GM21381 (cell line): ENCODE data around the gene APOD.
A peak's percentile ranks its signal among the peaks of the same experiment; 100 is the strongest.

Source experiments
- ATAC-seq: cut with Tn5 transposase; IDR thresholded peaks from one replicate; pipeline ENCODE4 v1.9.1; 2021; ENCODE audit warnings: mild to moderate bottlenecking, moderate library complexity; ENCODE audit not compliant: unreplicated experiment

APOD gene

DNA sequence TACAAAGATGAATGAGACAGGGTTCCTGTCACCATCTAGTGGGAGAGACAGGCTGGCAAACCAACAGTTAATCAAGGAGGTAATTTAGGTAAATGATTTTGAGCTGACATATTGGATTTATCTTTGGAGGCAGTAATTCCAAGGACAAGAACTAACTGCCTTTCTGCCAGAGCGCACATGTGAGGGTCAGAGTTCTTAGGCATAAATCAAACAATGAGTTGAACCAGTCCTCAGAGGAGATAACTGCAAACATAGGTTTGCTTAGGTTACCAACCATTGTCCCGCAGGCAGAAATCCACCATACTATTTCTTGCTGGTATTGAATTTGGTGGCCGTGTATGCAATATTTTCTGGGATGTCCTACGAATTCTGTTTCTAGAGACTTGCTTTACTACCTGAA, 26.4 kb downstream of the APOD start:
- ATAC-seq, result no peak

DNA sequence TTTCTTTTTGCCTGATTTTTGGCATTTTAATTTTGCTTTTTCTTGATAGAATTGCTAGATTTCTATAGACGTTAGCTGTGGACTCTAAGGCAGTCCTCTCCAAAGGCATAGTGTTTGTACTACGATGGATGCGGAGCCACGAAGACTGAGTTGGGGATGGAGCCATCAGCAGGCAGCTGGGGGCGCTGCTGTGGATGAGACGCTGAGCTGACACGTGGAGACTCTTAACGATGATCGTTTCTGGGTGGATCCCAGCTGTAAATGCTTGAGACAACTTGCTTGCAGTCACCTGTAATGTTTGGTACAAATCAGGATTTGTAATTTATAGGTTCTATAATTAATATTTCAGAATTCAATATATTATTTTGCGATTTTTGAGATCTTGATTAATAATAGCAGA, 27.4 kb downstream of the APOD start:
- ATAC-seq, result no peak

GRCh38 chr3:195555110-195555509, 28.6 kb downstream of the APOD start:
- ATAC-seq, result no peak

DNA sequence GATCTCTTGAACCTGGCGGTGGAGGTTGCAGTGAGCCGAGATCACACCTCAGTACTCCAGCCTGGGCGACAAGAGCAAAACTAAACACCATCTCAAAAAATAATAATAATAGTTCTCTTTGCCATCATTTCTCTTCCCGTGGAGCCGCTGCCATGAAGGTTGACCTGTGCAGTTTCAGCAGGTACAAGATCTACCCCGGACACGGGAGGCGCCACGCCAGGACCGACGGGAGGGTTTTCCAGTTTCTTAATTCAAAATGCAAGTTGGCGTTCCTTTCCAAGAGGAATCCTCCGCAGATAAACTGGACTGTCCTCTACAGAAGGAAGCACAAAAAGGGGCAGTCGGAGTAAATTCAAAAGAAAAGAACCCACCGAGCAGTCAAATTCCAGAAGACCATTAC, 29.3 kb downstream of the APOD start:
- no peak for ATAC-seq

GRCh38 chr3:195553268-195553667, 30.5 kb downstream of the APOD start:
- no peak for ATAC-seq

GRCh38 chr3:195551381-195551978, 32.3 kb downstream of the APOD start:
- ATAC-seq, result no peak

DNA sequence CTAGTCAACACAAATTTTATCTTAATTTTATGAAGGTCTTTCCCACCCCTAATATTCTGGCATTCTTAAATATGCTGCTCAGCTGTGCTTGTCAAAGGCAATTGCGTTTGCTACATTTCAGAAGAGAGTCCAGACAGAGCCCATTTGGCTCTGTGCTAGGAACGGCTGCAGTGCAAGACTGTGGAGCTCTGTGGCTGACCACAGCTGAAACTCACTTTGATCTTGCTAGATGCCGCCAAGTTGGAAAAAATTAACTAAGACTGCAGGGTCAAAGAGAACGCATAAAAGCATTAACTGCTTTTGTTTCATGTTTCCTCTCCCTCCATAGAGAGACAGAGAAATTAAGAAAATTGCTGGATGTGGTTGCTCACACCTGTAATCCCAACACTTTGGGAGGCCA, 33.0 kb downstream of the APOD start:
- ATAC-seq, result peak; percentile 39

- peak; percentile 71 for ATAC-seq
Measured at GRCh38 chr3:195549931-195550519, 33.7 kb downstream of the APOD start.

- ATAC-seq, result no peak
Measured at GRCh38 chr3:195548987-195549386, 34.8 kb downstream of the APOD start.

- ATAC-seq, result no peak
Measured at GRCh38 chr3:195548501-195548900, 35.2 kb downstream of the APOD start.

DNA sequence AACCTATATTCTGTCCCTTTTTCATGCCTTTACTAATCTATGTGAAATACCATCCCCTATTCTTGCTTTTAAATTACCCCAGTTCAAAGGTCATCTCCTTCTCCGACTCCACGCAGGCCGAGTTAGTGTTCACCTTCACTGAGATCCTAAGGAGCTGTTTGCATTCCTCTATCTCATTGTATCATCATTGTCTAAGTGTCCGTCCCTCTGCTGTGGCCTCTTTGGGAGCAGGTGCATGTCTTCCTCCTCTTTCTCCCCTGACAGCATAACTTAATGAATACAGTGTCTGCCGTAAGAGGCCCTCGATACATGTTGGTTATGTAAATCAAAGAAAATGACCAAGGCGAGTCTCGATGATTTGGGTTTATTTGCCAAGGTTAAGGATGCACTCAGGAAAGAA, 35.7 kb downstream of the APOD start:
- ATAC-seq, result no peak

- ATAC-seq, result no peak
Measured at GRCh38 chr3:195546130-195546560, 37.6 kb downstream of the APOD start.

GRCh38 chr3:195544634-195545033, 39.1 kb downstream of the APOD start:
- ATAC-seq, result no peak

- ATAC-seq, result no peak
Measured at GRCh38 chr3:195544230-195544536, 39.6 kb downstream of the APOD start.

DNA sequence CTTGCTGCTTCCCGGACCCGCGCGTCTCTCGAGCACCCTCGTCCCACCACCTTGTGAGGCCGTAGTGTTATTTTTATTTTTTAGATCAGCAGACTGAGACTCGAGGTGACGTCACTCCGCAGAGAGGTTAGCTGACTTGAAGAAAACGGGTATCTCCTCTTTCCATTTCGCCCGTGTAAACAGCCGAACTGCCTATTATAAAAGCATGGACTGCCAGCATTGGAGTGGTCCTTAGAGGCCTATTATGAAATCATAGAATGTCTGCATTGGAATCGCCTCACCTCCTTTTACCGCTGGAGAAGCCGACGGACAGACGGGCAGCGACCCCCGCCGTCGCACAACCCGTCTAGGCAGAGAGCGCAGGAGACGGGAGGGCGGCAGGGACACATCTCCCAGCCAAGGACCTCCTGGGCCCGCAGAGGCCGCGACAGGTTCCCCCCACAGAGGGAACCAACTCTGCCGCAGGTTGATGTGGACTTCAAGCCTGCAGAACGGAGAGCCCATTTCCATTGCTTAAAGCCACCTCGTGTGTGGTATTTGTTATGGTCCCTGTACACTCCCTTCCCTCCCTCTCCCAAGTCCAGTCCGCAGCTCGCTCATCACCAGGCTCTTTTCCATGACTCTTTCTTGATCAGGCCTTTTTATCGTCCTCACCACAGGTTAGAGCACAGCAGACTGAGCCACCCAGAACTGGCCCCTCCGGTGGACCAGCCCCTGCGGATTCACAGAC, 40.1 kb downstream of the APOD start:
- no peak for ATAC-seq

GRCh38 chr3:195542698-195543499, 40.8 kb downstream of the APOD start, which contains the start of gene PPP1R2:
Gene PPP1R2, minus strand, starts transcription at chr3:195543325. Its CDS starts 300 bp downstream, at chr3:195543025.
- peak; percentile 69 for ATAC-seq

DNA sequence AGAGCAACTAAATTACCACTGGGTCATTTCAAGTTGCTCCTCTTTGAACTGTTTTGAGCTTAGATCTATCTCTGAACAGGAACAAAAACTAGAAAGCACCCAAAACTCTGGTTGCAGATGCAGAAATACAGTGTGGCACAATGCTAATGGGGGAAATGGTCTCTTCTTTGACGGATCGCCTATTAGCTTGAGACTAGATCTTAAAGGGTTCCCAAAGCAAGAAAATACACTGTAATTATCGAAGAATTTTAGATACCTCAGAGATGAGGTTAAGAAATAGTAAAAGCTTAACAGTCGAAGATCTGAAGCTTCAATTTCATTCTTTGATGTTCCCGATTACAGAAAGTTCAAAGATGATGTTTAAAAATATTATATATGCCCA, 41.4 kb downstream of the APOD start:
- ATAC-seq, result no peak

GRCh38 chr3:195540511-195540910, 43.2 kb downstream of the APOD start:
- ATAC-seq, result no peak

DNA sequence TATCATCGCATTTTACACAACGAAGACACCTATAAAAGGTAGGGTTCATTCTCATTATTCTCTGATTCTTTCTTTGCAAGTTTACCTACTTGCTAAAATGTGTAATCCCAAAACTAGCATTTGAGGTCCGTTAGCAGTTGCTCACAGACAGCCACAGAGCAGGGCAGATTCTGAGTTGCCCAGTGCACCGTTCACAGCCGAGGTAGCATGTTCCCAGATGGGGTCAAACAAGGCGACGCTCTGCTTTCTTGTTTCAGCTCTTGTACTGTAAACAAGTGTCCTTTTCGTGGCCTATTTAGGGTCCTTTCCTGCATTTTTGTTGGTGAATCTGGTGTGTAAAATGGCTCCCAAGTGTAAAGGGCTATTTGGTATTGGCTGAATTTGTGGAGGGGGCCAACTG, 43.7 kb downstream of the APOD start:
- ATAC-seq, result no peak

DNA sequence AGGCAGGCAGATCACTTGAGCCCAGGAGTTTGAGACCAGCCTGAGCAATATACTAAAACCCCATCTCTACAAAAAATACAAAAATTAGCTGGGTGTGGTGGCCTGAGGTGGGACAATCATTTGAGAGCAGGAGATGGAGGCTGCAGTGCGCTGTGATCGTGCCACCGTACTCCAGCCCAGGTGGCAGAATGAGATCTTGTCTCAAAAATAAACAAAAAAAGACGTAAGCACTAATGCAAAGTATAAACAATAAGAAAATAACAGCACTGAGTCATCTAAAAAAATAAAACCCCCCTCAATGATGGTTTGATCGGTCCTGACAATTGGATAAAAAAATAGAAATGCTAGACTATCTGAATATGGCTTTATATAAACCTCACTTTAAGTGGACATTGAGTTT, 44.3 kb downstream of the APOD start:
- ATAC-seq, result no peak

- peak; percentile 48 for ATAC-seq
Measured at GRCh38 chr3:195537995-195538394, 45.7 kb downstream of the APOD start.

- no peak for ATAC-seq
Measured at GRCh38 chr3:195535293-195535692, 48.4 kb downstream of the APOD start.
